ENCODE measurements around the gene ARHGAP8. TPM values are rescaled to one million over a fixed set of nuclear protein-coding genes. Genes with fewer than 3 reads are reported as not detected.

ARHGAP8 gene
- total RNA-seq, 1 donor from 2014 or later = 1.1 TPM

Other genes starting within 250 kb of the ARHGAP8 start
- 16.3 TPM for gene PRR5, start 50.4 kb upstream of the ARHGAP8 start, total RNA-seq

Measured in tongue (tissue), 1 donor.